Activated naive CD8-positive, alpha-beta T cell treated with anti-CD3 and anti-CD28 coated beads for 36 hours (primary cell): Measurements from ENCODE around the gene RAB18. TPM values are rescaled to one million over a fixed set of nuclear protein-coding genes. Genes with fewer than 3 reads are reported as not detected.
A peak's percentile ranks its signal among the peaks of the same experiment; 100 is the strongest.
"Not testable (repeated sequence)": the region's sequence is repeated elsewhere in the genome, so short reads cannot be mapped to it uniquely, and the experiment has no call there.

Experiments used
- DNase-seq: peaks from one replicate; pipeline ENCODE4 v3.0.0; 2021
- H3K27ac Mint-ChIP-seq: one replicate; pipeline ENCODE4 v1.8.0; 2022; ENCODE audit warnings: mild to moderate bottlenecking, moderate library complexity, mixed read lengths
- H3K27me3 Mint-ChIP-seq: one replicate; pipeline ENCODE4 v1.8.0; 2022; ENCODE audit warnings: mild to moderate bottlenecking, mixed read lengths
- H3K36me3 Mint-ChIP-seq: one replicate; pipeline ENCODE4 v1.8.0; 2021; ENCODE audit warnings: mild to moderate bottlenecking, mixed read lengths
- H3K4me1 Mint-ChIP-seq: one replicate; pipeline ENCODE4 v1.8.0; 2021; ENCODE audit warnings: mixed read lengths
- H3K4me3 Mint-ChIP-seq: one replicate; pipeline ENCODE4 v1.8.0; 2022; ENCODE audit warnings: mild to moderate bottlenecking, moderate library complexity, mixed read lengths
- H3K9me3 Mint-ChIP-seq: one replicate; pipeline ENCODE4 v1.8.0; 2022; ENCODE audit warnings: mixed read lengths
- total RNA-seq, 2 experiments: library from RNA; stranded (reverse); gene quantifications; one replicate each; pipeline ENCODE4 v1.2.3, GENCODE V29; 2021

The RAB18 gene
- total RNA-seq: 10 to 100 TPM; 58.3 to 61.4 TPM

DNA sequence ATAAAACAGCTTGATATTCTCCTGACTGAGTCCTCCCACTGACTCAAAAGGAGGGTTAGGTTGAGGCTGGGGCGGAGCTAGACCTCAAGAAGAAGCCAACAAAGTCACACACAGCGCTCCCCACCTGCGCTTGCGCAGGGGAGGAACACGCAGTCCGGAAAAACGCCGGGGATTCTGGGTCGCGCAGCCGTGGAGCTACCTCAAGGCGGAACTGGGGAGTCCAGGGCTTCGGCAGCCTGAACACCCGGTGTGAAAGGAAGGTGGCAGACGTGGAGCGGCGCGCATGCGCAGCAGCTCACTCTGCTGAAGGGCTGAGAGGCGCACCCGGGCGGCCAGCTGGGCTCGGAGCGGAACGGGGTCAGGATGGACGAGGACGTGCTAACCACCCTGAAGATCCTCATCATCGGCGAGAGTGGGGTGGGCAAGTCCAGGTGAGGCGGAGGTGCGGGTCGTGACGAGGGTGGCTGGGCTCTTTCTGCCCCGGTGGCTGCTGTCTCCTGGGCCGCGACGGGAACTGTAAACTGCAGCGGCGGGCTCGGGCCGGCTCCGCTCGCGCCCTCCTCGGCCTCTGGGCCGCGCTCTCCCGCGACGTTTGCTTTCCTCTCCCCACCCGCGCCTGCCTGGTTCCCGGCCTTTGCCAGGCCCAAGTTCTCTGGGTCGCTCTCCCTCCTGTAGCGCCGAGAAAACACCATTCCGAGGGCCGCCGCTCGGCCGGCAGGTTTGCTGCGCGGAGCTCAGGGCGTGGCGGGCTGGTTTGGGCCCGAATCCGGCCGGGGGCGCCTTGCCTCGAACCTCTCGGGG lies at the start of gene RAB18:
Gene RAB18, plus strand, starts transcription at position 298 of the 801 bp plus-strand sequence. Its CDS starts 66 bp downstream, at position 364.
- Mint-ChIP-seq H3K27me3 (no peaks in the 10 kb centered on the region), H3K4me3 (peak within 1 kb of the TSS; percentile 99), H3K27ac (peak within 1 kb of the TSS; percentile 98), H3K36me3 (peaks cover 19% of the 10 kb centered on the region), H3K4me1 (peaks cover 41% of the 10 kb centered on the region), H3K9me3 (no peaks in the 10 kb centered on the region)
- DNase-seq: peak; percentile 98

DNA sequence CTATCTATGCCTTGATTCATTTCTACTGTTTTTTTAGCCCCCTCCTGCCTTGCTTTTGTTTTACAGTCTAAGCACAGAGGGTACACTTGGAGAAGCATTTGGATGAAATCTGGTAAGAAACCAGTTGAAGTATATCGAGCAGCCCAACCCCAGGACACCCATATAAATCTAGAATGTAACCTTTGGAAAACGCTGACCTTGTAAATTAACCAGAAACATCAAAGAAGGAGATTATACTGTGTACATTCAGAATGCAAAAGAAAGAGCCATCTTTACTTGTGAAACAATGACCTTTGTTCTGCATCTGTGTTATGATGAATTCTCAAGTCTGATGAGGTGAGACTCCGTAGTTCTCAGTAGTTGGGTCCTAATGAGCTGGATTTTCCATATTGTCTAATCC lies 49.3 kb upstream of the RAB18 start:
- no peaks in the 10 kb centered on the region for H3K27me3 Mint-ChIP-seq
- DNase-seq: no peak
- no peaks in the 10 kb centered on the region for H3K4me1 Mint-ChIP-seq
- H3K36me3 Mint-ChIP-seq: no peaks in the 10 kb centered on the region
- H3K4me3 Mint-ChIP-seq: no peak overlapping the region
- H3K27ac Mint-ChIP-seq: no peak overlapping the region
- no peaks in the 10 kb centered on the region for H3K9me3 Mint-ChIP-seq

DNA sequence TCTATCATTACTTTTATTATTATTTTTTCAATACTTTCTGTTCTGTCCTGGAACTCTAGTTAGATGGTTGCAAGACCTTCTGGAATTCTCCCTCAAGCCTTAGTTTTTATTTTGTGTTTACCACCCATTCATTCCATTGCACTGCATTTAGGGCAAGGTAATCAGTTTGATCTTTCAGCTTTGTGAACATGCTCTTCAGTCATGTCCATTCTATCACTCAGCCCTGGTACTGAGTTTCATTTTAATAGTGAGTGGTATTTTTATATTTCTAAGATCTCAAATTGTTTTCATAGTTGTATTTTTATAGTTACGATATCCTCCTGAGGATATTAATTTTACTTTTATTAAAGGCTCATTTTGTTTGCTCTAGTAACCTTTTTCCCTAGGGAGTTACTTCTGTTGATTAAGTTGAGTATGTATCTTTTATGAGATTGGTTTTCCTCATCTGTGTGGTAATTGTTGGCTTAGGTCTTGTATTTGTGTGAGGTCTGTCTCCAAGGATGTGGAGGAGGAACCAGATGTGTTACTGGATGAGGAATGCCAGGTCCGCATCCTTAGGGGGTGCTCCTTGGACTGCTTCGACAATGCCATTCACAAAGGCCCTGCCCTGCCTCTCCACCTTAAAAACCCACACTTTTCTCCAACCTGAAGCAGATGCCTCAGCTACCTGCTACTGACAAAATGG lies 46.7 kb upstream of the RAB18 start:
- Mint-ChIP-seq H3K36me3 (no peaks in the 10 kb centered on the region), H3K27me3 (no peaks in the 10 kb centered on the region), H3K4me1 (no peaks in the 10 kb centered on the region), H3K9me3 (no peaks in the 10 kb centered on the region), H3K27ac (no peak overlapping the region), H3K4me3 (no peak overlapping the region)
- DNase-seq: no peak

DNA sequence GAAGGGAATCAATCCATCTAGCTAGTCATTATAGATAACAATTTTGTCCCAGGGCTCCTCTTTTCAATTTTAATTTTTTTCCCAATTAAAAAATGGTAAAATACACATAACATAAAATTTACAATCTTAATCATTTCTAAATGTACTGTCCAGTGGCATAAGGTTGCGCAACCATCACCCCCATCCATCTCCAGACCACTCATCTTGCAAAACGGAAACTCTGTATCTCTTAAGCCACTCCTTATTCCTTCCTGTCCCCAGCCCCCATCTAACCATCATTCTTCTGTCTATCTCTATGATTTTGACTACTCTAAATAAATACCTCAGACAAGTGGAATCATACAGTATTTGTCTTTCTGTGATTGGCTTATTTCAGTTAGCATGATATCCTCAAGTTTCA lies 46.1 kb upstream of the RAB18 start:
- no peak overlapping the region for H3K27ac Mint-ChIP-seq
- H3K27me3 Mint-ChIP-seq: no peaks in the 10 kb centered on the region
- H3K36me3 Mint-ChIP-seq: no peaks in the 10 kb centered on the region
- no peak for DNase-seq
- H3K4me3 Mint-ChIP-seq: no peak overlapping the region
- no peaks in the 10 kb centered on the region for H3K4me1 Mint-ChIP-seq
- H3K9me3 Mint-ChIP-seq: no peaks in the 10 kb centered on the region

DNA sequence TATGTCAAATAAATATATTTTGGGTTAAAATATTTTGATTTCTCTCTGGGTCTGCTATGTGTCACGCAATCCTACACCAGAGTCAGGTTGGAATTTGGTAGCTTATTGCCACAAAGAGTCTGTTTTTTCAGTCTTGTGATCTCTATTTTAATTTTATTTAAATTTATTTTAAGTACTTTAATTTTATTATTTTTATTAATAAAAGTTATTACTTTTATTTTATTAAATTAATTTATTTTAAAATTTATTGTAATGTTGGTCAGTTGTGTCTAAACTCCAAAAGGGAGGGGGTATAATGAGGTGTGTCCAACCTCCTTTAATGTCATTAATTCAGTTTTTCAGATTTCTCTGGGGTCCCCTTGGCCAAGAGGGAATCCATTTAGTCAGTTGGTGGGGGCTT lies 42.8 kb upstream of the RAB18 start:
- Mint-ChIP-seq H3K36me3 (peaks cover 2% of the 10 kb centered on the region), H3K4me3 (no peak overlapping the region), H3K9me3 (peaks cover 4% of the 10 kb centered on the region), H3K4me1 (peaks cover 23% of the 10 kb centered on the region), H3K27me3 (no peaks in the 10 kb centered on the region), H3K27ac (no peak overlapping the region)
- no peak for DNase-seq

DNA sequence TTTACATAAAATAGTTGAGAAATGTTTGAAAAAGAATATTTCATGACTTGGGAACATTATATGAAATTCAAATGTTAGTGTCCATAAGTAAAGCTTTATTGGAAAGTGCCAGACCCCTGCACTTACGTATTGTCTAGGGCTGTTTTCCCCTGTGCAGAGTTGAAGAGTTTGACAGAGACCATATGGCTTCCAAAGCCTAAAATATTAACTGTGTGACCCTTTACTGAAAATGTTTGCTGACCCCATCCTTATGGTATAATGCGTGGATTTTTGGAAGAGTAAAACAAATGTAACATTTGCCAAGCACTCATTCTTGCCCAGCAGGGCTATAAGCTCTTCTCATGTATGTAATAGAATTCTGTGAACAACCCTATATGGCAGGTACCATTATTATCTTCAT lies 40.1 kb upstream of the RAB18 start:
- no peak overlapping the region for H3K27ac Mint-ChIP-seq
- peaks cover 2% of the 10 kb centered on the region for H3K36me3 Mint-ChIP-seq
- peaks cover 23% of the 10 kb centered on the region for H3K4me1 Mint-ChIP-seq
- H3K27me3 Mint-ChIP-seq: no peaks in the 10 kb centered on the region
- DNase-seq: no peak
- H3K9me3 Mint-ChIP-seq: peaks cover 5% of the 10 kb centered on the region
- no peak overlapping the region for H3K4me3 Mint-ChIP-seq

DNA sequence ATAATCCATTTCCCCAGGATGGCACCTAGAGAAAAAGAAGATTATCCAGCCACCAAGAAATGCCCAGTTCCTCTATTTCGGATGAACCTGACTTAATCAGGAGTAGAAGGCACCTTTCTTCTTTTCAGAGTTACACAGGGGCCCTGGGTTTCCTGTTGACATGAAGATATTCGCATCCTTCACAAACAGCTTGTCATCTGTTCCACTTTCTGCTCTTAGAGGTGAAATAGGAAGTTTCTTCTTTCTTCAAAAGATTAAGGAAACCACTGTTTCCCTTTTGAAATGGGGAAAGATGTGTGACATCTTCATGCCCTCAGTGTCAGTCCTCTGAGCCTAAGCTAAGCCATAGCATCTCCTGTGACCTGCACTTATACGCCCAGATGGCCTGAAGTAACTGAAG lies 39.1 kb upstream of the RAB18 start:
- no peak for DNase-seq
- Mint-ChIP-seq H3K27me3 (no peaks in the 10 kb centered on the region), H3K9me3 (peaks cover 5% of the 10 kb centered on the region), H3K36me3 (peaks cover 2% of the 10 kb centered on the region), H3K4me3 (peak overlapping the region; percentile 6), H3K4me1 (peaks cover 23% of the 10 kb centered on the region), H3K27ac (peak overlapping the region; percentile 88)

DNA sequence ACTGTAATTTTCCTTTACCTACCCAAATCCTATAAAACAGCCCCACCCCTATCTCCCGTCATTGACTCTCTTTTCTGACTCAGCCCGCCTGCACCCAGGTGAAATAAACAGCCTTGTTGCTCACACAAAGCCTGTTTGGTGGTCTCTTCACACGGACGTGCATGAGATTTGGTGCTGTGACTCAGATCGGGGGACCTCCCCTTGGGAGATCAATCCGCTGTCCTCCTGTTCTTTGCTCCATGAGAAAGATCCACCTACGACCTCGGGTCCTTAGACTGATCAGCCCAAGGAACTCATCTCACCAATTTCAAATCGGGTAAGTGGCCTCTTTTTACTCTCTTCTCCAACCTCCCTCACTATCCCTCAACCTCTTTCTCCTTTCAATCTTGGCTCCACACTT lies 38.5 kb upstream of the RAB18 start:
- H3K27me3 Mint-ChIP-seq, H3K36me3 Mint-ChIP-seq, DNase-seq, H3K9me3 Mint-ChIP-seq: not testable (repeated sequence)
- H3K4me1 Mint-ChIP-seq: peaks cover 23% of the 10 kb centered on the region
- peak overlapping the region; percentile 88 for H3K27ac Mint-ChIP-seq
- peak overlapping the region; percentile 37 for H3K4me3 Mint-ChIP-seq

DNA sequence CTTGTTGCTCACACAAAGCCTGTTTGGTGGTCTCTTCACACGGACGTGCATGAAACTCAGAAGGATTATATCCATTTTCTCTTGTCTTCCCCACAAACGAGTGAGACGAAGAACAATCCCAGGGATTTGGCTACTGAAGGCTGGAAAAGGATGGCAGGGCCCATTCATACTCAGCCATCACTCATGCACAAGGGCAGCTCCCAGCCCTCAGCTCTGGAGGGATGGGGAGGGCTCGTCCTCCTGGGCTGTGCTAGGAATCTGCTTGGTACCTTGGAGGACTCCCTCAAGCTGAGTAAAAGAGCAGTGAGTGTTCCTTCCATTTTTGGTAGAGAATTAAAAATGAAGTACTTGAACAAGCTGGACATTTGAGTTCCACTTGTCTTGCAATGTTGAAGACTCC lies 33.2 kb upstream of the RAB18 start:
- Mint-ChIP-seq H3K4me3 (no peak overlapping the region), H3K36me3 (peaks cover 2% of the 10 kb centered on the region), H3K4me1 (peaks cover 3% of the 10 kb centered on the region), H3K9me3 (peaks cover 2% of the 10 kb centered on the region), H3K27ac (no peak overlapping the region), H3K27me3 (peaks cover 4% of the 10 kb centered on the region)
- DNase-seq: no peak

DNA sequence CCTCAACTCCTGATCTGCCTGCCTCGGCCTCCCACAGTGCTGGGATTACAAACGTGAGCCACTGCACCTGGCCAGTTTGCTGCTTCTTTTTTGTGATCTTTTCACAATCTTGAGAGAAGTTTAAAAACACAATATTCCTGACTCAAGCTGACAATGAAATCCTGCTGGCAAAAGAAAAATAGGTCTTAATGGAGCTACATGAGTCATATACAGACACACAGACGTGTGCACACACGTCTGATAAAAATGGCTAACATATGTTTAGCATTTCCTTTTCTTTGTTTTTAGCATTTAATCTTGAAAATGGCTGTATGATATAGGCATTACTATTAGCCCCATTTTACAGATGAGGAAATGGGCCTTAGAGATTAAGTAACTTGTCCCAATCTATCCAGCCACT lies 29.4 kb upstream of the RAB18 start:
- no peak for DNase-seq
- H3K4me1 Mint-ChIP-seq: no peaks in the 10 kb centered on the region
- H3K4me3 Mint-ChIP-seq: no peak overlapping the region
- H3K36me3 Mint-ChIP-seq: no peaks in the 10 kb centered on the region
- peaks cover 3% of the 10 kb centered on the region for H3K9me3 Mint-ChIP-seq
- H3K27ac Mint-ChIP-seq: no peak overlapping the region
- peaks cover 4% of the 10 kb centered on the region for H3K27me3 Mint-ChIP-seq

DNA sequence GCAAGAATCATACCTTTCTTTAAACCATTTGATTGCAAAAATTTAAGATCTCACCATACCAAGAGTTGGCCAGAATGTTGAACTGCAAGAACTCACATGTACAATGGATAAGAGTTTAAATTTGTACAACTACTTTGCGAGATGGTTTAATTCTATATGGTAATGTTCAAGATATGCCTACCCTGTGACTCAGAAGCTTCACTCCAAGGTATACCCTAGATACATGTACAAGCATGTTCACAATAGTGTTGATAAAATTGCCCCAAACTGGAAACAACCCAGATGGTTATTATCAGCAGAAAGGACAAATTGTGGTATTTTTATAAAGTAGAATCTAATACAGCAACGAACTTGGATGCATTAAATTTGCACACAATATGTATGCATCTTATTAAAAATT lies 25.1 kb upstream of the RAB18 start:
- Mint-ChIP-seq H3K4me1 (no peaks in the 10 kb centered on the region), H3K27me3 (peaks cover 4% of the 10 kb centered on the region), H3K9me3 (peaks cover 3% of the 10 kb centered on the region), H3K36me3 (no peaks in the 10 kb centered on the region), H3K4me3 (no peak overlapping the region), H3K27ac (no peak overlapping the region)
- DNase-seq: no peak

DNA sequence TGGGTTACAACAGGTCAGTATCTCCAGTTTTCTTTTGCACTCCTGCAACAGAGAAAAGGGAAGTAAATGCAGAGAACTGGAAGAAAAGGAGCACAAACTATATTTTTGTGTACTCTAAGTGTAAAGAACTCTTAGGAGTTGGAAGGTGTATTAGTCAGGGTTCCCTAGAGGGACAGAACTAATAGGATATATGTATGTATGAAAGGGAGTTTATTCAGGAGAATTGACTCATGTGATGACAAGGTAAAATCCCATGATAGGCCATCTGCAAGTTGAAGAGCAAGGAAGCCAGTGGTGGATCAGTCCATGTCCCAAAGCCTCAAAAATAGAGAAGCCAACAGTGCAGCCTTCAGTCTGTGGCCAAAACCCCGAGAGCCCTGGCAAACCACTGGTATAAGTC lies 22.6 kb upstream of the RAB18 start:
- Mint-ChIP-seq H3K4me3 (no peak overlapping the region), H3K27ac (no peak overlapping the region), H3K4me1 (no peaks in the 10 kb centered on the region), H3K27me3 (peaks cover 5% of the 10 kb centered on the region), H3K9me3 (peaks cover 3% of the 10 kb centered on the region), H3K36me3 (no peaks in the 10 kb centered on the region)
- DNase-seq: no peak

DNA sequence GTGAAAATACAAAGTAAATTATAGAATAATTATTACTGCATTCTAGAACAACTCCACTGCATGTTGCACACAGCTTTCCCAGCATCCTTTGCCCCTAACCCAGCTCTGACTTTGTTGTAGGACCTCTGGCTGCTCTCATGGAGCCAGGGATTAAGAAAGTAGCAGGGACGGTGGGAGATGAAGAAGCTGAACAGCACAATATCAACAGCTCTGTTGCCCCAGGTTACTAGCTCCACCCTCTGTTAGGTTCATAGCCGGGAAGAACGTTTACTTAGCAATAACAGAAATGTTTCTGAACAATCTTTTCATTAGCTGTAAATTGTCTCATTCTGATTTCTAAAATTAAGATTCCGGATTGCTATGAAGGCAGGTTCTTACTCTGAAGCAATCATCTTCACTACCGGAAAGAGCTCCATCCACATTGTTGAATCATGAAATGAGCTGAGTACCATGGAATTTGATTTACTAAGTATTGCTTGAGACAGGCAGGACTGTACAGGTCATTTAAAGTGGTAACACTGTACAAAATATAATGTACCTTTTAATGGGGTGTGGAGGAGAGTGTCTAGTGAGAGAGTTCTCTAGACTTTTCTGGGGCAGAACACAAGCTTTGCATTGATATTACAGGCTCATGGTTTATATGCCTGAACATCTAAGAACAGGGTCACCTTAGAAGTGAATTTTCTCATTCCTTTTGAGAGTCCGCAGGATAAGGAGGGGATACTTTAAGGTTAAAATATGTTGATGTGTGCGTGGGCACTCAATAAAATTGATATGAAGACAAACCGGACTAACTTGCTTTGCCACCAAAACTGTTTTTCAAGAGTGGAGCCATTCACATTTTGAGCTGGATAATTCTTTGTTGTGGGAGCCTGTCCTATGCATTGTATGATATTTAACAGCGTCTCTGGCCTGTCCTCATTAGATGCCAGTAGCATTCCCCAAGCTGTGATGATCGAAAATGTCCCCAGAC lies 20.8 kb upstream of the RAB18 start:
- Mint-ChIP-seq H3K36me3 (no peaks in the 10 kb centered on the region), H3K9me3 (peaks cover 6% of the 10 kb centered on the region), H3K27me3 (peaks cover 5% of the 10 kb centered on the region), H3K4me3 (no peak overlapping the region), H3K27ac (no peak overlapping the region), H3K4me1 (no peaks in the 10 kb centered on the region)
- no peak for DNase-seq

DNA sequence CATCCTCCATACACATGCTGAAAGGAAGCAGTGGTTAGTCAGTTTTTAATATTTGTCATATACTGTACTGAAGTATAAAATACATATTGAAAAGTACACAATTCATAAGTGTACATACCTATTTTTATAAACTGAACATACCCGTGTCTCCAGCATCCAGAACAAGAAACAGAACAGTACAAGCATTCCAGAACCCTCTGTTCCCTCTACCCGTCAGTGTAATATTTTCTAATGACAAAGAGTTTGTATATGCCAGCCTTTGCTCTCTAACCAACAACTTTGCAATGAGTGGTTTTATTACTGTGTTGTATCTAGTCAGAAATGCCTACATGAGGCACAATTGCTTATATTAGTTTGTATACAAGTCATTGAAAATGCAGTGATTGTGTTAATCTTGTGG lies 18.7 kb upstream of the RAB18 start:
- no peak for DNase-seq
- Mint-ChIP-seq H3K4me3 (no peak overlapping the region), H3K4me1 (no peaks in the 10 kb centered on the region), H3K9me3 (peaks cover 3% of the 10 kb centered on the region), H3K36me3 (peaks cover 1% of the 10 kb centered on the region), H3K27ac (no peak overlapping the region), H3K27me3 (peaks cover 5% of the 10 kb centered on the region)

DNA sequence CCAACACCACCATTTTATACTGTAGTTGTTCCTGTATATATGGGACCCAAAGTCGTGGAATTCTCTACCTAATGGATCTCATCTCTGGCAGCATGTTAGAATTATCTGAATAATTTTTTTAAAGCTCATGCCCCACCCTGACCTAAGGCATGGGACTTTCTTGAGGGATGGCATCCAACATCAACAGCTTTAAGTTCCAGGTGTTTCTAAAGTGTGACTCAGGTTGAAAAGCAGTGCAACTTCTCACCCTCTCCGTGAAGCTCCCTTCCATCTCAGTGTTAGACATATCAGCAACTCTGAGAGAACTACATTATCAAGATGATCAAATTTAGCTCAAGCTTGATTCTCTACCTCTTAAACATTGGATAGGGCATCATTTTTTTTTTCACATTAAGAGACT lies 18.1 kb upstream of the RAB18 start:
- H3K36me3 Mint-ChIP-seq: peaks cover 7% of the 10 kb centered on the region
- H3K4me1 Mint-ChIP-seq: no peaks in the 10 kb centered on the region
- DNase-seq: no peak
- H3K4me3 Mint-ChIP-seq: no peak overlapping the region
- H3K27ac Mint-ChIP-seq: no peak overlapping the region
- peaks cover 6% of the 10 kb centered on the region for H3K27me3 Mint-ChIP-seq
- peaks cover 9% of the 10 kb centered on the region for H3K9me3 Mint-ChIP-seq
